SK-N-DZ (cell line): Measurements from ENCODE around the gene XYLB.

Experiments used
- DNase-seq: peaks from one replicate; pipeline ENCODE4 v3.0.0-alpha.2; 2015; ENCODE audit warnings: low spot score
- small RNA-seq, 2 experiments: library from RNA; depleted of rRNA; stranded (forward); fragments of <200 nt; gene quantifications; one replicate each; pipeline ENCODE3, GENCODE V24; 2014

The XYLB gene

GRCh38 chr3:38454178-38454883, 107.7 kb downstream of the XYLB start:
- no peak for DNase-seq

- peak; percentile 79 for DNase-seq
These were observed 108.5 kb downstream of the XYLB start for GRCh38 chr3:38454884-38455638.

DNA sequence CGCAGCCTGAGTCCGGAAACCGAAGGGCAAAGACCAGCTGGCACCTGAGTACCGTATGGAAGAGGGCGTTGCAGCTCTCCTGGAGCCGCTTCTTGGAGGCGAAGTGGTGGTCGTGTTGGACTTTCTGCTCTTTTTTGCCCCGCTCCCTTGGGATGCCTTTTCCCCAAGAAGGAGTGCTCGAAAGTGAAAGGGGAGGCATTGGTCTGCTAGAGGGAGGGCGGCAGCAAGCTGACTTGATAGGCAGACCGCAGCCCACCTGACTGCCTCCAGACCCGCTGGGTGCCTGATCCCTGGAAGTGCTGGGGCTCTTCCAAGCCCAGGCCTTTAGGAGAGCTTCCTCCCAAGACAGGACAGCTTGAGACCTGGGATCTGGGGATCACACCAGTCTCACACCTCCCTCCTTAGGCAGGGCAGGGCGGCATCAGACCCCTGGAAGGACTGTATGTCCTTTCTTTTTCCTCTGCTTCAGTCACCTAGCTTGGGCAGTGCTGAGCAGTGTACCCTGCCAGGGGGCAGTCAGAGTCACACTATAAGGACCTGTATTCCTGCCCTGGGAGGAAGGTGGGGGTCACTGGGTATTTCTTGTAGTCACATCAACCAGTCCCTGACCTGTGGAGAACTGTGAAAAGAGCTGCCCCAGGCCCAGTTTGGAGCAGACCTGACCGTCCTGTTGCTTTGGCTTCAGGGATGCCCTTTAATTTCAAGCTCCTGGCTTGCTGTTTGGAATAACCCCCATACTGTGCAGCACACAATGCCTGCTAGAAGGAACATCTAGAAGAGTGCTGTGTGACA, 109.2 kb downstream of the XYLB start:
- no peak for DNase-seq

- DNase-seq, result no peak
These were observed 110.8 kb downstream of the XYLB start for GRCh38 chr3:38457111-38458003.

DNA sequence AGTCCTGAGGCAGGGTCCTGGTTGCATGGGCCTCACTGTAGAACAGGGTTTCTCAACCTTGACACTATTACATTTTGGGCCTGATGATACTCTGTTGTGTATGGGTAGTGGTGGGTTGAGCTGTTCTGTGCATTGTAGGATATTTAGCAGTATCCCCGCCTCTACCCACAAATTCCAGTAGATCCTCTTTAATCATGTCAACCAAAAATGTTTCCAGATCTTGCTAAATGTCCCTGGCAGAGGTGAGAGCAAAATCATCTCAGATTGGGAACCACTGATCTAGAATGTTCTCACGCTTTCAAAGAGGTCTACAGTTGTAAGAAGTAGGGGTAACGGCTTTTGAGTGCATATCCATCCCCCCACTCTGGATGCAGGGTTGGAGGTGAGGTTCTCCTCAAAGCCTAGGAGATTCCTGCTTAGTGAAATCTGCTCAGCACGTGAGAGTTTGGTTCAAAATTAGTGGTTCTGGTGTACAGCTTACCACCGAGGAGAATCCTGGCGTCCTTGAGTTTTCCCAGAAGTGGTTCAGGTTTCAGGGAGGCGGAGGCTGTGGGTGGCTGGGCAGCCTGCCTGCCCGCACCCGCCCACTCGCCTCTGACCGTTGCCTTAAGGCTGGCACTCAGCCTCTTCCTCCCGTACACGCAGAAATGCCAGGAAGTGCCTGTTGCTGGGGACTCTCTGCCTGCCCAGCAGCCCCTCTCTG, 112.4 kb downstream of the XYLB start:
- no peak for DNase-seq

DNA sequence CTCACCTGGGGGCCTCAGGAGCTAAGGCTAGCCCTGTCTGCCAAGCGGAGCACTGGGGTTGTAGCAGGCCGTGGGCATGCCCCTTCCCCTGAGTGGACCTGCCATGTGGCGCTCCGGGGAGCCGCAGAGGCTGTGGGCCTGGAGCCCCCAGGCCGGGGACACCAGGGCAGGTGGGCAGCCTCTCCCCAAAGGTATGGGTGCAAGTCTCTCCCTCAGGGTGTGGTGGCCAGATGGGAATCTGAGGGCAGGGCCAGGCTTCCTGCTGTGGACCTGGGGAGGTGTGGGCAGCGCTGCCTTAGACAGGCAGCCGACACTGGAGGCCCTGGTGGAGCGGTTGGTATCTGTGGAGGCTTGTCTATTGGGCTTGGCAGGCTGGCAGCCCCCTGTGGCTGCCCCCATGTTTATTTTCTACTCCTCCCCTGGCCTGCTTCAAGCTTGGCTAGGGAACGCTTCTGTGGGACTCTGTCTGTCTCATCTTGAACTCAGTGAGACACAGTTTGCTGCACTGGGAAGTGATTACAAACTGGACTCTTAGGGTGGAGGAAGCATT, 113.0 kb downstream of the XYLB start:
- DNase-seq, result no peak

DNA sequence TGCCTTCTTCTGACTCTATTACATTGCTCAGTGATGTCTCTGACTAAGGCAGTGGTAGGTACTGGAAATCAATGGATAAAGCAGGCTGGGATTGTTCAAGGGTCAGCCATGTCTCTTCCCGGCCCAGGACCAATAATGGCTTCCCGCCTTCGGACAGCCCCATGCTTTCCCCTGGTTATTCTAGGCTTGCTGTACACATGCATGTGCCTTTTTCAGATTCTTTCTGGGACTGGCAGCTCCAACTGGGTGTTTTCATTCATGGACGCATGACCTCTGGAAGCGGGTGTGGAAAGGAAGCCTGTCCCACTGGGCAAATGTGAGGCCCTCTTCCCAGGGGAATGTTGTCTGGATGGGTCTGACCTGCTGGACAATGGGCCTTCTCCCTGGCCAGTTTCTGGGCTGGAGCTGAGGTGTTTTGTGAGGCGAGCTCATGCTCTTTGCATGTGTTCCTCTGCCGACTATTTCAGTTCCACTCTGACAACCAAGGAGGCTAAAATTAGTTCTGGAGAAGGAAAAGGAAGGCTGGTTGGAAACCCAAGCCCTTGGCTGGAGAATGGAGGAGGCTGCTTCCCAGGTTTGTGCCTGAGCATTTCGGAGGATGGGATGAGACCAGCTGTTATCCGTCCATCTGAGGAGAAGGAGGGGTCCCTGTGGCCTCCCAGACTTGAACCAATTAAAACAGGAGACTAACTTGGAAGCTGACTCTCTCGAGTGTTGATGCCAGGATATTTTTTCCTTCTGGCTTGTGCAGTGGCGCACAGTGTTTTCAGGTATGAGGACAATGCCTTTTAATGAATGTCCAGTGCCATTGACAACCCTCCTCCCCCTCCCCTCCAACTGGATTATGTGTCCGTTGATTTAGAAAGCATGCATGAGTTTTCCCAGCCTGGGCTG, 114.0 kb downstream of the XYLB start:
- DNase-seq, result no peak

Small RNA genes lying within 50 kb of the gene (small RNA-seq; reads per million reads assigned to genes)
- 0 reads per million in 2 experiments for gene RNU6-235P
